NCI-H748 (cell line): ENCODE measurements around the gene CAPN12.

Source experiments
- DNase-seq: peaks from one replicate; lab custom pipeline; 2025; ENCODE audit not compliant: unreplicated experiment; lab: John Stamatoyannopoulos, UW

CAPN12 gene

DNA sequence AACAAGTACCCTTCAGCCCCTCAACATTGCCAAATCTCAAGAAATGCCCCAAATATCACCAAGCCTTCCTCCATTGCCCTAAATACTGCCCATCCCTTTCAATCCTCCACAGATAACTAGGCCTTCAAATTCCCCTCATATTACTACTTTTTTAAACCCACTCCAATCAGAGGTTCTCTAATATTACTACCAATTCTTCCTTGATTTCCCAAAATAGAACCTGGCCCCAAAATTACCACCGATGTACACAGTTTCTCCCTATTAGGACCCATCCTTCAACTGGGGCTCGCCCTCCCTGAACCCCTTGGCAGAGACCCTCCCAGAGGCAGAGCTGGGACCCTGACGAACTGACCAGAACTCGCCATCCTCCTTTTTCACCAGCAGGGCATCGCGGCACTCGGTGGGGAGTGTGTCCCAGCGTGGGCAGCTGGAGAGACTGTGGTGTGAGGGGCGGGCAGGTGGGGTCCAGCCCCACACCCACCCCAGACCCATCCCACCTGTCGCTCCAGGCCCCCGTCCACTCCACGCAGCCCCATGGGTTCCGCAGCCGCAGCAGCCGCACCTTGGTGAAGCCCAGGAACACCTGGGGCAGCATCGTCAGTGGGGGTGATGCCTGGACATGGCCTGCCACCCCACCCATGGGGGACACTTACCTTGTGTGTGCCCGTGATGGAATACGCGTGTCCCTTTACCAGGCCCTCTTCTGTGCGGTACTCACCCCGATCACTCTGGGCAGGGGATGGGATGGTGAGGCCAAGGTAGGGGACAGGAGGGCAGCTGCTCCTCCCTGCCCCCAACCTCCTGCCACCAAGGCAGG, 6.1 kb downstream of the CAPN12 start:
- no peak for DNase-seq

DNA sequence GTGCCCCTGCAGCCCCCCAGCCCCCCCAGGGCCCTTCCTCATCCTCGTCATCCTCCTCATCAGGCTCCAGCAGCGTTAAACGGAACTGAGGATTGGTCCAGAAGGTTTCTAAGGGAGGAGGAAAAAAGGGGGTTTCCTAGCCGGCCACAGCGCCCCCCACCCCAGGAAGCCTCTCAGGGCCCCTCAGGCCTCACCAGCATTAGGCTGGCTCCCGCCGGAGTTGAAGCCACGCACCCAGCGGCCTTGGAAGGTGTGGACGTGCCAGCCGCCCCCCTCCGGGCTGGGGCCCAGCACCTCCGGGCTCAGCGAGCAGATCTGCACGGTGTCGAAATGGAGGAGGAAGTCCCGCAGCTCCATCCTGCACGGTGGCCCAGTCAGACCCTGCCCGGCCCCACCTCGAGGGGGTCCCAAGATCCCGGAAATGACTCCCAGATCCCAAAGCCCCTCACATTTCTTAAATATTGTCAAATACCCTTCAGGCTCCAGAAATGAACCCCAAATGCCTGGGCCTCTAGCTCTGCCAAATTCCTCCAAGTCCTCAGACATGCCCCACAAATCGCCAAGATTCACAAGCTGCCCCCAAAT, 6.9 kb downstream of the CAPN12 start:
- no peak for DNase-seq

DNA sequence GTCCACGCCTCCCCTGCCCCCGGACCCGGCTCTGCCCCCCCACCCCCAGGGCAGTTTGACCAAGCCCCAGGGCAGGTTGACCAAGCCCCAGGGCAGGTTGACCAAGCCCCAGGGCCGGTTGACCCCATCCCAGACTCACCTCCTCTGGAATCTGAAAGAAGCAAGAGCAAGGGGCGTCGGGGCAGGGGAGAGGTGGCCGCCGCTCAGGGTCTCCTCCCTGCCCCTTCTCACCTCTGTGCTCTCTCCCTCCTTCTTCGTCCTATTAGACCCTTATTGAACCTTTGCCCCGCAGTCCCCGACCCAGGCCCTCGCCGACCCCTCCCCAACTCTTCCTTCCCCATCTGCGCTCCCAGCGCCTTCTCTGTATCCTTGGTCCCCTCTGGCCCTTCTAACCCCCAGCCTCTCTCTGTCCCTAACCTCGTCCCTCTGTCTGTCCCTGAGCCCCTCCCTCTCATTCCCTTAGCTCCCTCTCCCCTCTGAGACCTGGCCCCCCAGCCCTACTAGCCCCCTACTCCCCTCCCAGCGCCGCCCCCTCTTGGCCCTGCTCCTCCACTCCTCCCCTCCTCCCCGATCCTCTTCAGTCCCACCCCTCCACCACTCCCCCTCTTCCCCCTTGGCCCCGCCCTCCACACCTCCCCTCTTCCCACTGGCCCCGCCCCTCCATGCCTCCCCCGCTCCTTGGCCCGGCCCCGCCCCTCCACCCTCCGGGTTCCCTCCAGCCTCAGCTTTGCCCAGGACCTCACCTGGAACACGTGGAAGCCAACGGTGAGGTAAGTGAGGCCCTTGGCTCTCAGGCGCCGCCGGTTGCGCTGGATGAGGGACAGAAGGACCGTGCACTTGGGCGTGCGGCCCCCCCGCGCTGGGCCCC, 7.6 kb downstream of the CAPN12 start:
- DNase-seq, result peak; percentile 87

GRCh38 chr19:38736036-38736412, 8.2 kb downstream of the CAPN12 start:
- peak; percentile 81 for DNase-seq

GRCh38 chr19:38735257-38735686, 9.0 kb downstream of the CAPN12 start:
- DNase-seq, result peak; percentile 74

- DNase-seq, result no peak
These were observed 9.6 kb downstream of the CAPN12 start for GRCh38 chr19:38734426-38735256.

- DNase-seq, result no peak
These were observed 10.2 kb downstream of the CAPN12 start for GRCh38 chr19:38734176-38734425.

- DNase-seq, result no peak
These were observed 10.6 kb downstream of the CAPN12 start for GRCh38 chr19:38733493-38734175.

DNA sequence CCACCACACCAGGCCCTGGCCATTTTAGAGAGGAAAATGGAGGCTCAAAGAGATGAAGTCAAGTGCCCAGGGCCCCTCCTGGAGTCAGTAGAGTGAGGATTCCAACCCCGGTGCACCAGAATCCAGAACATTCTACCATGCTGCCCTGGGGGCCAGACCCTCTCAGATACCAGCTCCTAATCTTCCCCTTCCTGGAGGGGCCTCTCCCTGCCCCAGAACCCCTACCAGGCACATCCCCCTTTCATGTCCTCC, 11.1 kb downstream of the CAPN12 start:
- DNase-seq, result no peak

- DNase-seq, result no peak
These were observed 12.5 kb downstream of the CAPN12 start for GRCh38 chr19:38731654-38732301.

GRCh38 chr19:38730731-38731589, 13.3 kb downstream of the CAPN12 start:
- no peak for DNase-seq

DNA sequence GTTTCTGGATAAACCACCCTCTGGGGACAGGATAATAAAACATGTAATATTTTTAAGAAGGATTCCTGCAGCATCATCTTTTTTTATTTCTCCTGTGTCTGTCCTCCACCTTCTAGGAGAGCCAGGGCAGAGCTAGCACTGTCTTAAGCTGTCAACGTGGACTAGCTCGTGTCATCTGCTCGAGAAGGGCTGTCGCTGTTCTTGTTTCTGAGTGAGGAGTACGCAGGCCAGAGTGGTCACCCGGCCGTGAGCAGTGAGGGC, 13.9 kb downstream of the CAPN12 start:
- DNase-seq, result no peak

- peak; percentile 70 for DNase-seq
These were observed 14.4 kb downstream of the CAPN12 start for GRCh38 chr19:38729653-38730469.

DNA sequence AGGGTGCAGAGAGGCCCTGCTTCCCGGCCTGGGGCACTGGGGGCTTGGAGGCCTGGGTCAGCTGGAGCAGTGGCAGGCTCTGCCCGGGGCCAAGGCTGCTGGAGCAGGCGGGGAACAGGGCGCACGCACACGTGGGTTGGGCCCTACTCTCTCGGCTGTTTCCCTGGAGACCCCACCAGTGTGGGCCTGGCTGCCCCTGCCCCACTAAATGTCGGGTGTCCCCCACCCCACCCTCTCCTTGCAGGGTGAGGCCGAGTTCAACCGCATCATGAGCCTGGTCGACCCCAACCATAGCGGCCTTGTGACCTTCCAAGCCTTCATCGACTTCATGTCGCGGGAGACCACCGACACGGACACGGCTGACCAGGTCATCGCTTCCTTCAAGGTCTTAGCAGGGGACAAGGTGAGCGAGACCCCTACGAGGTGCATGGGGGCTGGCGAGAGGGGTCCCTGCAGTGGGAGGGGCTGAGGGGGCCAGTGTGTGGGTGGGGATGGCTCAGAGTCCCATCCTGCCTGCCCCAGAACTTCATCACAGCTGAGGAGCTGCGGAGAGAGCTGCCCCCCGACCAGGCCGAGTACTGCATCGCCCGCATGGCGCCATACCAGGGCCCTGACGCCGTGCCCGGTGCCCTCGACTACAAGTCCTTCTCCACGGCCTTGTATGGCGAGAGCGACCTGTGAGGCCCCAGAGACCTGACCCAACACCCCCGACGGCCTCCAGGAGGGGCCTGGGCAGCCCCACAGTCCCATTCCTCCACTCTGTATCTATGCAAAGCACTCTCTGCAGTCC, 15.3 kb downstream of the CAPN12 start:
- no peak for DNase-seq

GRCh38 chr19:38727868-38728660, 16.2 kb downstream of the CAPN12 start:
- DNase-seq, result no peak

GRCh38 chr19:38727306-38727867, 16.9 kb downstream of the CAPN12 start:
- DNase-seq, result no peak

DNA sequence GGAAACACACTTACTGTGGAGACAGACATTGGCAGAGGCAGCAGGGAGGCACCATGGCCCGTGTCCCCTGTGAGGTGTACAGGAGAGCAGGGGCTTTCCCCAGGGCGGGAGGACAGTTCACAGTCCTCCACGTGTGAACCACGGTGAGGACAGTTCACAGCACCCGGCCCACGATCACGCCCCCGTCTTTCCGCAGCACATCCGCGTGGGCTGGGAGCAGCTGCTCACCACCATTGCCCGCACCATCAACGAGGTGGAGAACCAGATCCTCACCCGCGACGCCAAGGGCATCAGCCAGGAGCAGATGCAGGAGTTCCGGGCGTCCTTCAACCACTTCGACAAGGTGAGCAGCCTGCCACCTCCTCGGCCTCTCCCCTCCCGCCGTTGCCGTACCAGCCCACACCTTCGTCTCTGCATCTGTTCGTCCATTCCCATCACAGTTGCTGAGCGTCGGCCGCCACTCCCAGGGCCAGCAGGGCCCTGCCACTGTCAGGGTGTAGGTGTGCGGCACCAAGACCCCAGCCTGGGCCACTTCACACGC, 17.4 kb downstream of the CAPN12 start:
- no peak for DNase-seq
